HG03432 (cell line): Measurements from ENCODE around the gene CETN1.

ENCODE experiments used
- ATAC-seq: cut with Tn5 transposase; IDR thresholded peaks from one replicate; pipeline ENCODE4 v1.9.1; 2021; ENCODE audit warnings: mild to moderate bottlenecking, moderate library complexity; ENCODE audit not compliant: unreplicated experiment

Gene CETN1

DNA sequence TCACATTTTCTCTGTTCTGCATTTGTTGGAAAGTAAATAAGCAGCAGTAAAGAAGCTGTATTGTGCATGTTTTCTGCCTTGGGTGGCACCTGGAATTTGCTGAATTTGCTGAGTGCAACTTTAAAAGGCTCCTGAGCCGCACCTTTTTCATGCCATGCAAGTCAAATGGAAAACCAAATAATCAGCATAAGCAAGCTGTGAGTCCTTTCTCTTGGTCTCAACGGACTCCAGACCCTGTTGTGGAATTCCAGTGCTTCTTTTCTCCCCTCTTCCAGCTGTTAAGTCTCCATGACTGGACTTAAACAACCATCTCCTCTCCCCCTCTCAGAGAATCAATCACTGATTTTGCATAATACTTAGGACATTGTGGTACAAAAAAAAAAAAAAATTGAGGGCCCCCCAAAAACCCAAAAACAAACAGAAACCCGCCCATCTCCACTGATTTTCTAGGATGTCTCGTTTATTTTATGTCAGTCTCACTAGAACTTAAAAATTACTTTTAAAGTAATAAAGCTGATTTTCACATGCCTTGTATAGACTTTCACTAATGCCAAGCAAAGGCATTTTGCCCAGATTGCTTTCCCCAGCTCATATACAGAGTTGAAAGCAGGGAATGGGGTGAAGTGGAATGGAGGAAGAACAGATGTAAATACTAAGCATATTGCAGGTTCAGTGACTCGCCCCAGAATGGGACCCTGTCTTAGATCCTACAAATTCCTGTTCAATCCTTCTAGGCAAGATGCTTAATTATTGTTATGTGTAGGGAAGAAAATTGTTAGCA, 5.1 kb upstream of the CETN1 start:
- ATAC-seq = no peak

- ATAC-seq = no peak
These were observed 3.3 kb upstream of the CETN1 start for GRCh38 chr18:576924-577323.

- no peak for ATAC-seq
These were observed 2.4 kb upstream of the CETN1 start for GRCh38 chr18:577643-578375.

DNA sequence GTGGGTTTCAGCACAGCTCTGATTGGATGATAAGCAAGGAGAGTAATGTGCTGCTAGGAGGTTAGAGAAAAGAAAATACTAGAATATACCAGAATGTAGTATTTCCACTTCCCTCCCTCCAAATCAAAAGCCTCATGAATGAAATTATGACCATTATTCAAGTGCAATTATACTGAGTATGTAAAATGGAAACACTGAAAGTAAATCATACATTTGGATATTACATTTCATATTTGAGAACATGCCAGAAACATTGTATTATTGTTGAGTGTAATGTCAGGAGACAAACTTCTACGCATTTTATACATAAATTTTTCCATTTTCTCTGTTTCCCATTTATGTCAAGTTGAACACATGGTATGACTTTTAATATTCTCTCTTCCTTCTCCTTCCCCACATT, 942 bp upstream of the CETN1 start:
- no peak for ATAC-seq

GRCh38 chr18:581096-581495, 916 bp downstream of the CETN1 start:
- ATAC-seq = no peak

GRCh38 chr18:582465-582864, 2.3 kb downstream of the CETN1 start:
- ATAC-seq = no peak

GRCh38 chr18:595068-595467, 14.9 kb downstream of the CETN1 start:
- ATAC-seq = no peak

DNA sequence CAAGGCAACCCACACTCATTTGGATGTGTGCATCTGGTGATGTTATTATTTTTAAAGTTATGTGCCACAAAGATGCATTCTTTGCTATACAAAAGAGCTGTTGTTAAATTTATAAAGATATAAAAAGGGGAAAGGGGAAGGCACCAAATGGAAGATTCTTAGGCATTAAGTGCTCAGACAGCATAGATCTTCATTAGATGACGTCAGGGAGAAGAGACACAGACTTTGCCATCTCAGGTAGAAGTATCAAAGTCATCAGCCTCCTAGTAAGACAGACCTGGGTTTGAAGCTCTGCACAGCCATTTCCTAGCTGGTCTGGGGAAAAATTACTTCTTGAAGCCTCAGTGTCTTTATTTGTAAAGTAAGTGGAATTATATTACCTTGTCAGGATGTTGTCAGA, 15.4 kb downstream of the CETN1 start:
- no peak for ATAC-seq

DNA sequence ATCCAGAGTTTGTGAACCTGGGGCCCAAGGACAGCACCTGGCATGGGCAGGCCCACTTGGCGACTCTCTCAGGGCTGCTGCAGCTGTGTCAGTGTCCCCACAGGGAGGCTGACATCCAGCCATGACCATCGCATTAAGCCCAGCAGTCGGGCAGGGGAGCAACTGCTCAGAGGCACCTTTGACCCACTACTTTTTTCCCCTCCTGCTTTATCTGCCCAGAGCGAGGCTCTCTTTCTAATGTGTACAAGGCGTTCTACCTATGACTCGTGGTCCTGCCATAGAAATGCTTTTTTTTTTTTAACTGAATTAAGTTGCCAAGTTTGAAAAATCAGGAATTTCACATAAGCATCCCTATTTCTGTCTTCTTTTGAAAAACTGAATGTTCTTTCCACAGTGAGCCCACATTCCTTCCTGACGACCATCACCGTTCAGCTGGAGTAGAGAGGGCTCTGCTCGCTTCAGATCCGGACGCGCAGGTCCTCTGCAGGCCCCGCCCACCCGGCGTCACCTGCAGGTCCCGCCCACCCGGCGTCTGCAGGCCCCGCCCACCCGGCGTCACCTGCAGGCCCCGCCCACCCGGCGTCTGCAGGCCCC, 16.2 kb downstream of the CETN1 start:
- peak; percentile 53 for ATAC-seq

GRCh38 chr18:598124-598589, 18.0 kb downstream of the CETN1 start:
- ATAC-seq = no peak

DNA sequence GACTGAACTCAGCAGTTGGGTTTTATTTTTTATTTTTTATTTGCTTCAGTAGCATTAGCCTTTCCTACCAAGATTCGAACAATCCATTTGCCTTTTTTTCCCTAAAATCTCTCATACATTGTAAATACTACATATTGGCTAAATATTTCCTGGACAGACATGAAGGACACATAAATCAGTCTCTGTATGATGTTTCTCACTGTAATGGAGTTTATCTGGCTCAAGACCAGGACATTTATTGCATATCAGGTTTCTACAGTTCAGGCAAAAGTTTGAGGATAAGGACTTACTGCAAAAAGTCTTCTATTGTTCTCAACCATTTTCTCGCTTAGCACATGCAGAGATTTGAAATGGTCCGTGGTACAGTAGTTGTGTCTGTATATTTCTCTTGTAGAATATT, 19.9 kb downstream of the CETN1 start:
- ATAC-seq = no peak

- no peak for ATAC-seq
These were observed 24.6 kb downstream of the CETN1 start for GRCh38 chr18:604771-605170.

DNA sequence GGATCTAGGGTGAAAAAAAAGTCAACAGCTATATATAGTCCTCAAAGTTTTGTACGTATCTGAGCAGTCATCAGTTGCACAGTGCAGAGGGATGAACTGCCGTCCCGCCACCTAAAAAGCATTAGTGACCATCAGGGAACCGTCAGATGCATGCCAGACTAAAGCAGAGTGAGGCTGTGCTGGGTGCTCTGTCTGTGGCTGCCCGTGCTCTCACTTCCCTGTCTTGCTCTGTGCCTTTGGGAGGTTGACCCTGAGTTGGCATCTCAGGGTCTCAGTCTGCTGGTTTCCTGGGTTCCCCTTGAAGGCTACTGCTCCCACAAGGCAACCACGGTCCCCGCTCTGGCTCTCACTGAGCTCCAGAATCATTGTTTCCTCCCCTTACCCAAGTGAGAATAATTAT, 27.8 kb downstream of the CETN1 start:
- no peak for ATAC-seq

GRCh38 chr18:610214-610928, 30.2 kb downstream of the CETN1 start:
- ATAC-seq = no peak

DNA sequence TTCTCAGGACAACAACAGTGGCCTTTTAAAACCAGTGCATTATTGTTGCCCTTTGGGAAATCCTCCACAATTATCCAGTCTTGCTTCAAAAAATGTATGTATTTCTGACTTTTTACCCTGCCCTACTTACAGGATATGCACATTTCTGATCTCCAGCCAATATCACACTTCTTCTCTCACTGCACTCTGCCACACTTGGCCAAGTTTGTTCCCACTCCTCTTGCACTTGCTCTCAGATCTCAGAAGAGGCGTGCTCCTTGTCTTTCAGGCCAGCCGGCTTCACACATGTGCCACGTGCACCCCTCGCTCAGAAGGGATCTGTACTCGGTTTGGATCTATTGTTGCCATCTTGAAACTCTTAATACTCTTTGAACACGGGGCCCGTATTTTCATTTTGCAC, 32.0 kb downstream of the CETN1 start:
- ATAC-seq = no peak

DNA sequence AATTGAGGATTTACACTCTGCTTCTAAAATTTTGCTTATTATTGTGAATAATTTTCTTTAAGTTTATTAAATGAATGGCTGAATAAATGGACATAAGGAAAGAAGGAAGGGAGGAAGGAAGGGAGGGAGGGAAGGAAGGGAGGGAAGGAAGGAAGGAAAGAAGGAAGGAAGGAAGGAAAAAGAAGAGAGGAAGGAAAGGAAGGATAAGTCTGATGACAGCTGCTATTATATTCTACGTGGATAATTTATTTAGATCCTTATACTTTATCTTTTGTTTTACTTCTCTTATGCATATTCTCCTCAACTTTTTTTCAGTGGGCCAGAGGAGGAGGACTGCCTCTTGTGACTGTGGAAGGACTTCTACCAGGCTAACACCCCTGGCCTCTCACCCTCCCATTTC, 34.0 kb downstream of the CETN1 start:
- ATAC-seq = no peak

GRCh38 chr18:615092-615521, 34.9 kb downstream of the CETN1 start:
- no peak for ATAC-seq

- ATAC-seq = no peak
These were observed 35.6 kb downstream of the CETN1 start for GRCh38 chr18:615773-616172.

GRCh38 chr18:616380-616995, 36.3 kb downstream of the CETN1 start:
- ATAC-seq = no peak

DNA sequence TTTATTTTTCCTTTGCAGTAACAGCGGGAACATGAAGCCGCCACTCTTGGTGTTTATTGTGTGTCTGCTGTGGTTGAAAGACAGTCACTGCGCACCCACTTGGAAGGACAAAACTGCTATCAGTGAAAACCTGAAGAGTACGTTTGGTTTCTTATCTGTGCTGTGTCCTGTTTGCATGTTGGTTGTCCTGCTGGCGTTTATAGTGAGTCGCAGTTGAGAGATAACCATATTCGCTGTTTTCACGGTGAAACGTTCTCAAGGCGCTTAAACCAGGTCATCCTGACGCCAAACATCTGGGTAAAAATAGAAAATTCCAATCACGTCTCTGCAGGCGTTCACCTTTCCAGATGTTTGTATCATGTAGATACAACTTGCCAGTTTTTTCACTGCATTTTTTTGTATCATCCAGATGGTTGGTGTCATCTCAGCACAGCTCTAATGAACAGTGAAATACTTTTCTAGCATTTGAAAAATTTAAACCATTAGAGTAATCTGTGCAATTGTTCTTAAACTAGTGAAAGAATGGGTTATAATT, 37.9 kb downstream of the CETN1 start:
- no peak for ATAC-seq

DNA sequence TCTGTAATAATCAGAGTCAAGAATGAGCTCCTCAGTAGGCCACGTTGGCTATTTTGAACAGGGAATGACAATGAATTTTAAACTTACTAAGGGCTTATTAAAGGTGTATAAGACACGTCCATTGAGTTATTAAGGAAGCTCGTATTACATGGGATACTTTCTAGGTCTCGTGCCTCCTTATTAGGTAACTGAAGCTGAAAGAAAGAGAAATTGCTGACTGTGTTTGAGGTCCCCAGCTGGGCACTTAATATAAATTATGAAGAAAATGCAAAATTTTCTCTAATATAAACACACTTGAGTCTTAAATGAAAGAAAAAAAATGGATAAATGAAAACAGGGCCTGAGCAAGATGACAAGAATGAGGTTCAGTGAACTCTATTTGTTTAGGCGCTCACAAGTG, 38.4 kb downstream of the CETN1 start:
- no peak for ATAC-seq
